HUES64 (cell line): ENCODE measurements around the gene TPRN.

Experiments used
- H3K27ac ChIP-seq: 2 replicates; pipeline ENCODE4 v1.7.0; 2013; ENCODE audit warnings: low read depth, low read length, inconsistent platforms
- H3K27me3 ChIP-seq: 2 replicates; pipeline ENCODE4 v1.6.1; 2013; ENCODE audit warnings: mild to moderate bottlenecking, low read length; ENCODE audit not compliant: insufficient read depth
- H3K36me3 ChIP-seq: 2 replicates; pipeline ENCODE4 v1.6.1; 2013; ENCODE audit warnings: mild to moderate bottlenecking, low read length; ENCODE audit not compliant: insufficient read depth
- H3K4me1 ChIP-seq: 2 replicates; pipeline ENCODE4 v1.6.1; 2013; ENCODE audit warnings: mild to moderate bottlenecking, low read length, moderate library complexity; ENCODE audit not compliant: insufficient read depth
- H3K4me3 ChIP-seq: 2 replicates; pipeline ENCODE4 v1.5.1; 2013; ENCODE audit warnings: mild to moderate bottlenecking, low read length, moderate library complexity
- H3K9ac ChIP-seq: 2 replicates; pipeline ENCODE4 v1.6.1; 2013; ENCODE audit warnings: mild to moderate bottlenecking, low read depth, low read length
- H3K9me3 ChIP-seq: 2 replicates; pipeline ENCODE4 v1.6.1; 2013; ENCODE audit warnings: low read depth, low read length; ENCODE audit not compliant: insufficient read depth
- WGBS: fragments of 150-250, 120-280 bp; methylation state at CpG from one replicate; pipeline ENCODE4 v1.1.7; 2013; ENCODE audit warnings: missing lambda C conversion rate; 5-methylcytosine and 5-hydroxymethylcytosine counted together

The TPRN gene

GRCh38 chr9:137171149-137171900 is 29.2 kb downstream of the TPRN start:
- no peak overlapping the region for H3K27ac ChIP-seq
- H3K27me3 ChIP-seq = peaks cover 89% of the 10 kb centered on the region
- no peaks in the 10 kb centered on the region for H3K36me3 ChIP-seq
- H3K9me3 ChIP-seq = no peaks in the 10 kb centered on the region
- H3K4me3 ChIP-seq = no peak overlapping the region
- no peaks in the 10 kb centered on the region for H3K4me1 ChIP-seq
- WGBS = 88% methylated on average over 22 of the region's 22 CpGs
- no peak overlapping the region for H3K9ac ChIP-seq

GRCh38 chr9:137170486-137171148 is 29.9 kb downstream of the TPRN start:
- no peaks in the 10 kb centered on the region for H3K9me3 ChIP-seq
- 56% methylated on average over 14 of the region's 14 CpGs for WGBS
- no peak overlapping the region for H3K27ac ChIP-seq
- peaks cover 93% of the 10 kb centered on the region for H3K27me3 ChIP-seq
- no peaks in the 10 kb centered on the region for H3K4me1 ChIP-seq
- H3K4me3 ChIP-seq = no peak overlapping the region; the same call in 1 of the 2 replicates
- no peak overlapping the region for H3K9ac ChIP-seq
- H3K36me3 ChIP-seq = no peaks in the 10 kb centered on the region

- Histone ChIP-seq H3K9ac (peak within 1 kb of the TSS; percentile 8; the same call in 1 of the 2 replicates), H3K27ac (no peak within 1 kb of the TSS), H3K4me3 (peak within 1 kb of the TSS; percentile 61), H3K36me3 (no peaks in the 10 kb centered on the region), H3K9me3 (no peaks in the 10 kb centered on the region), H3K4me1 (no peaks in the 10 kb centered on the region), H3K27me3 (peaks cover 93% of the 10 kb centered on the region)
- 16% methylated on average over 41 of the region's 41 CpGs for WGBS
Observed at GRCh38 chr9:137169896-137170358, 30.6 kb downstream of the TPRN start, which contains the start of gene LRRC26. Gene LRRC26, minus strand, starts transcription at chr9:137170051. Its CDS starts 108 bp downstream, at chr9:137169943.

- peak overlapping the region; percentile 61 for H3K4me3 ChIP-seq
- H3K9me3 ChIP-seq = no peaks in the 10 kb centered on the region
- H3K27ac ChIP-seq = no peak overlapping the region
- no peaks in the 10 kb centered on the region for H3K36me3 ChIP-seq
- H3K27me3 ChIP-seq = peaks cover 95% of the 10 kb centered on the region
- no peaks in the 10 kb centered on the region for H3K4me1 ChIP-seq
- WGBS = under 1% methylated on average over 124 of the region's 124 CpGs
- H3K9ac ChIP-seq = peak overlapping the region; percentile 8; the same call in 1 of the 2 replicates
Observed at GRCh38 chr9:137168904-137169856, 31.4 kb downstream of the TPRN start.

GRCh38 chr9:137168573-137168903 is 32.0 kb downstream of the TPRN start:
- H3K9me3 ChIP-seq = no peaks in the 10 kb centered on the region
- WGBS = 2% methylated on average over 36 of the region's 36 CpGs
- H3K4me3 ChIP-seq = peak overlapping the region; percentile 61
- no peaks in the 10 kb centered on the region for H3K36me3 ChIP-seq
- H3K9ac ChIP-seq = no peak overlapping the region
- H3K27me3 ChIP-seq = peaks cover 95% of the 10 kb centered on the region
- H3K4me1 ChIP-seq = no peaks in the 10 kb centered on the region
- H3K27ac ChIP-seq = no peak overlapping the region

GRCh38 chr9:137167747-137168572 is 32.6 kb downstream of the TPRN start:
- no peak overlapping the region for H3K9ac ChIP-seq
- no peaks in the 10 kb centered on the region for H3K36me3 ChIP-seq
- H3K4me3 ChIP-seq = peak overlapping the region; percentile 61; the same call in 1 of the 2 replicates
- peaks cover 95% of the 10 kb centered on the region for H3K27me3 ChIP-seq
- no peak overlapping the region for H3K27ac ChIP-seq
- no peaks in the 10 kb centered on the region for H3K9me3 ChIP-seq
- H3K4me1 ChIP-seq = no peaks in the 10 kb centered on the region
- WGBS = 9% methylated on average over 57 of the region's 57 CpGs

- Histone ChIP-seq H3K27me3 (peaks cover 97% of the 10 kb centered on the region), H3K27ac (no peak overlapping the region)
- WGBS = 32% methylated on average over 41 of the region's 44 CpGs
Observed at GRCh38 chr9:137167277-137167746, 33.2 kb downstream of the TPRN start.

GRCh38 chr9:137166380-137167229 is 33.9 kb downstream of the TPRN start:
- 75% methylated on average over 22 of the region's 22 CpGs for WGBS
- Histone ChIP-seq H3K27me3 (peaks cover 100% of the 10 kb centered on the region), H3K9me3 (no peaks in the 10 kb centered on the region), H3K4me3 (no peak overlapping the region), H3K27ac (no peak overlapping the region), H3K36me3 (no peaks in the 10 kb centered on the region), H3K9ac (no peak overlapping the region), H3K4me1 (no peaks in the 10 kb centered on the region)

More at GRCh38 chr9:137167277-137167746, 33.2 kb downstream of the TPRN start:
- Histone ChIP-seq H3K9me3 (no peaks in the 10 kb centered on the region), H3K9ac (no peak overlapping the region), H3K36me3 (no peaks in the 10 kb centered on the region), H3K4me1 (no peaks in the 10 kb centered on the region), H3K4me3 (no peak overlapping the region)

GRCh38 chr9:137165250-137165836 is 35.2 kb downstream of the TPRN start:
- Histone ChIP-seq H3K27ac (no peak overlapping the region), H3K4me3 (no peak overlapping the region), H3K9ac (no peak overlapping the region), H3K36me3 (no peaks in the 10 kb centered on the region), H3K27me3 (peaks cover 99% of the 10 kb centered on the region), H3K4me1 (no peaks in the 10 kb centered on the region), H3K9me3 (no peaks in the 10 kb centered on the region)
- WGBS = 88% methylated on average over 32 of the region's 32 CpGs
